Measurements from ENCODE around the gene FAM181B.

Gene FAM181B

DNA sequence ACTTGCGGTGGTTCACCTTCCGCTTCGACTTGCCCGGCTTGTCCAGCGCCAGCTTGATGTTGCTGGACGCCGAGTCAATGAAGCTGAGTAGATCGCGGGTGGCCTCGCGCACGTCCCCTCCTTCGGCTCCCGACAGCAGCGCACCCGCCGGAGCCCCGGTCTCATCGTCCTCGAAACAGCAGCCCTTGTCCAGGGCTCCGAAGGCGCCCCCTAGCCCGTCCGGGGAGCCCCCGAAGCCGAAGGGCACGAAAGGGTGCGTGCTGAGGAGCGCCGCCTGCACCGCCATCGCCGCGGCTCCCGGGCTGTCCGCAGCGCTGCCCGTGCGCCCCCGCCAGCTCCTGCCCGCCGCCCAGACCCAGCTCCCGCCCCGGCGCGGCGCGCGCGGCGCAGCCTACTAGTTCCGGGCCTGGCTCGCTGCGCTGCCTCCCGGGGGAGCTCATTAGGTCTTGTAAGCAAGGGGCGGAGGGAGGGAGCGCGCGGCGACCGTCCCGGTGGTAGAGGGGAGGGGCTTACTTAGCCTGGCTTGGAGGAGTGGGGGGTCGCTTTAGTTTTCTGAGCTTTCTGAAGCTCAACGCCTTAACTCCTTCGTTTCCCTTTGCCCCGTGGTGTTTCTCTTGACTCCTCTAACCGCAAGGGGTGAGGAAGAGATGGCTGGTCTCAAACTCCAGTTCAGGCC is at the start of gene FAM181B:
FAM181B (minus strand) TSS at position 421 of the 676 bp plus-strand sequence; CDS start at position 286, 135 bp downstream.
- TF ChIP-seq, protein P1, sequence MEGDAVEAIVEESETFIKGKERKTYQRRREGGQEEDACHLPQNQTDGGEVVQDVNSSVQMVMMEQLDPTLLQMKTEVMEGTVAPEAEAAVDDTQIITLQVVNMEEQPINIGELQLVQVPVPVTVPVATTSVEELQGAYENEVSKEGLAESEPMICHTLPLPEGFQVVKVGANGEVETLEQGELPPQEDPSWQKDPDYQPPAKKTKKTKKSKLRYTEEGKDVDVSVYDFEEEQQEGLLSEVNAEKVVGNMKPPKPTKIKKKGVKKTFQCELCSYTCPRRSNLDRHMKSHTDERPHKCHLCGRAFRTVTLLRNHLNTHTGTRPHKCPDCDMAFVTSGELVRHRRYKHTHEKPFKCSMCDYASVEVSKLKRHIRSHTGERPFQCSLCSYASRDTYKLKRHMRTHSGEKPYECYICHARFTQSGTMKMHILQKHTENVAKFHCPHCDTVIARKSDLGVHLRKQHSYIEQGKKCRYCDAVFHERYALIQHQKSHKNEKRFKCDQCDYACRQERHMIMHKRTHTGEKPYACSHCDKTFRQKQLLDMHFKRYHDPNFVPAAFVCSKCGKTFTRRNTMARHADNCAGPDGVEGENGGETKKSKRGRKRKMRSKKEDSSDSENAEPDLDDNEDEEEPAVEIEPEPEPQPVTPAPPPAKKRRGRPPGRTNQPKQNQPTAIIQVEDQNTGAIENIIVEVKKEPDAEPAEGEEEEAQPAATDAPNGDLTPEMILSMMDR (IDR thresholded peaks at IDR 0.05; ENCODE audit: control insufficient read depth, insufficient read depth, low read depth, low read length, missing control alignments) = no peak
- H3K4me3 ChIP-seq (ENCODE audit: control insufficient read depth, low read depth, low read length) = peak within 1 kb of the TSS; percentile 18; the same call in 1 of the 2 replicates
- DNase-seq (ENCODE audit: low read depth) = no peak

DNA sequence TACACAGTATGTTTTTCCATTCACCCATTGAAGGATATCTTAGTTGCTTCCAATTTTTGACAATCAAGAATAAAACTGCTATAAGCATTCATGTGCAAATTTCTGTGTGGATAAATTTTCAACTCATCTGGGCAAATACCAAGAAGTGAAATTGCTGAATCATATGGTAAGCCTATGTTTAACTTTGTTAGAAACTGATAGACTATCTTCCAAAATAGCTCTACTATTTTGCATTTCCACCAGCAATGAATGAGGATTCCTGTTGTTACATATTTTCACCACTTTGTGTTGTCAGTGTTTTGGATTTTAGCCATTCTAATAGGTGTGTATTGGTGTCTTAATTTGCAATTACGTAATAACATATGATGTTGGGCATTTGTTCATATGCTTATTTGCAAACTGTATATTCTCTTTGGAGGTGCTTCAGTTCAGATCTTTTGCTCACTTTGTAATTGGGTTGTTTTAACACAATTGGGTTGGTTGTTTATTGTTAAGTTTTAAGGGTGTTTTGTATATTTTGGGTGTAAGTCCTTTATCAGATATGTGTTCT is 49.2 kb upstream of the FAM181B start:
- H3K4me3 ChIP-seq (ENCODE audit: control insufficient read depth, low read depth, low read length) = no peak overlapping the region
- TF ChIP-seq, protein P1 (IDR thresholded peaks at IDR 0.05; ENCODE audit: control insufficient read depth, insufficient read depth, low read depth, low read length, missing control alignments) = no peak
- no peak for DNase-seq (ENCODE audit: low read depth)

DNA sequence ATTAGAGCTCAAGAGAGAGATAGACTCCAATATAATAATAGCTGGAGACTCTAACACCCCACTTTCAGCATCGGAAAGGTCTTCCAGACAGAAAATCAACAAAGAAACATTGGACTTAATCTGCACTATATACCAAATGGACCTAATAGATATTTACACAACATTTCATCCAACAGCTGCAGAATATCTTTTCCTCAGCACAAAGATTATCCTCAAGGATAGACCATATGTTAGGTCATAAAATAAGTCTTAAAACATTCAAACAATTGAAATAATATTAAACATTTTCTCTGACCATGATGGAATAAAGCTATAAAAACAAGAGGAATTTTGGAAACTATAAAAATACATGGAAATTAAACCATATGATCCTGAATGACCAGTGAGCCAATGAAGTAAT is 45.1 kb upstream of the FAM181B start:
- TF ChIP-seq, protein P1 (IDR thresholded peaks at IDR 0.05; ENCODE audit: control insufficient read depth, insufficient read depth, low read depth, low read length, missing control alignments) = no peak

DNA sequence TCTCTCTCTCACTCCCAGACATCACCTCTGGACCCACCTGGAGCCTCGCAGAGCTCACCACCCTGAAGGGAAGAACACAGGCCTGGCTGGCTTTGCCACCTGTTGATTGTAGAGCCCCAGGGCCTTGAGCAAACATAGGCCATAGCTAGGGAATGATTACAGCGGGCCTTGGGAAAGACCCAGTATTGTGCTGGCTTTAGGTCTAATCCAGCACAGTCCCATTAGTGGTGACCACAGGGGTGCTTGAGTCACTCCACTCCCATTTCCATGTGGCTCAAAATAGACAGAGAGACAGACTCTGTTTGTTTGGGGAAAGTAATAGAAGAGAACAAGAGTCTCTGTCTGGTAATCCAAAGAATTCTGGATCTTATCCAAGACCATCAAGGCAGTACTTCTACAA is 42.7 kb upstream of the FAM181B start:
- no peak for DNase-seq (ENCODE audit: low read depth)
- TF ChIP-seq, protein P1 (IDR thresholded peaks at IDR 0.05; ENCODE audit: control insufficient read depth, insufficient read depth, low read depth, low read length, missing control alignments) = no peak
- no peak overlapping the region for H3K4me3 ChIP-seq (ENCODE audit: control insufficient read depth, low read depth, low read length)

More for the DNA sequence above, 45.1 kb upstream of the FAM181B start:
- H3K4me3 ChIP-seq (ENCODE audit: control insufficient read depth, low read depth, low read length) = no peak overlapping the region
- no peak for DNase-seq (ENCODE audit: low read depth)

GRCh38 chr11:82775736-82776346 is 42.2 kb upstream of the FAM181B start:
- DNase-seq (ENCODE audit: low read depth) = peak; percentile 7
- no peak overlapping the region for H3K4me3 ChIP-seq (ENCODE audit: control insufficient read depth, low read depth, low read length)
- TF ChIP-seq, protein P1 (IDR thresholded peaks at IDR 0.05; ENCODE audit: control insufficient read depth, insufficient read depth, low read depth, low read length, missing control alignments) = peak; percentile 90

DNA sequence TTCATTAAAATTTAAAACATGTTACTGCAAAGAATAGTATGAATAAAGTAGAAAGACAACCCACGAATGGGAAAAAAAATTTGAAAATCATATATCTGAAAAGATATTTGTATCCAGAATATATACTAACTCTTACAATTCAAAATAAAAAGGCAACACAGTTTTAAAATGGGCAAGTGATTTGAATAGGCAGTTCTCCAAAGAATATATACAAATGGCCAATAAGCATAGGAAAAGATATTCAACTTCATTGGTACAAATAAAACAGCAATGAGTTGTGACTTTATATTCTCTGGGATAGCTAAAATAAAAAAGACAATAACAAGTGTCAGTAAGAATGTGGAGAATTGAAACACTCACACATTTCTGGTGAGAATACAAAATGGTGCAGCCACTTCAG is 41.6 kb upstream of the FAM181B start:
- DNase-seq (ENCODE audit: low read depth) = no peak
- TF ChIP-seq, protein P1 (IDR thresholded peaks at IDR 0.05; ENCODE audit: control insufficient read depth, insufficient read depth, low read depth, low read length, missing control alignments) = no peak
- no peak overlapping the region for H3K4me3 ChIP-seq (ENCODE audit: control insufficient read depth, low read depth, low read length)

All from AG09309 (cell line).